Bronchial epithelial cell (primary cell): ENCODE measurements around the gene GMDS. TPM values are rescaled to one million over a fixed set of nuclear protein-coding genes. Genes with fewer than 3 reads are reported as not detected.

ENCODE experiments used
- DNase-seq: peaks from one replicate; pipeline ENCODE4 v3.0.0-alpha.2; 2010; ENCODE audit warnings: low read depth
- FAIRE-seq: peaks from 2 replicates; lab custom pipeline; 2011; peaks lifted over from hg19 to GRCh38; lab: Jason Lieb, UNC
- H3K27me3 ChIP-seq: 2 replicates; pipeline ENCODE4 v1.5.1; 2011; ENCODE audit warnings: low read length; ENCODE audit not compliant: control insufficient read depth, insufficient read depth
- H3K36me3 ChIP-seq: 2 replicates; pipeline ENCODE4 v1.5.1; 2011; ENCODE audit warnings: low read length; ENCODE audit not compliant: control insufficient read depth, insufficient read depth
- H3K4me3 ChIP-seq: 2 replicates; pipeline ENCODE4 v1.5.1; 2011; ENCODE audit warnings: mild to moderate bottlenecking, low read depth, low read length, control low read depth
- total RNA-seq: library from RNA; depleted of rRNA; stranded (reverse); fragments of >200 nt; gene quantifications from 2 replicates; pipeline ENCODE4 v1.2.1, GENCODE V29; 2014
- TF ChIP-seq, protein P1 (sequence below): IDR thresholded peaks from 2 replicates; pipeline ENCODE4 v1.5.1; 2011; ENCODE audit warnings: mild to moderate bottlenecking, moderate library complexity, low read length, control low read depth, inconsistent platforms; ENCODE audit not compliant: insufficient read depth, severe bottlenecking

GMDS gene
- total RNA-seq, 1 donor from 2014 or later = 8.2 TPM

DNA sequence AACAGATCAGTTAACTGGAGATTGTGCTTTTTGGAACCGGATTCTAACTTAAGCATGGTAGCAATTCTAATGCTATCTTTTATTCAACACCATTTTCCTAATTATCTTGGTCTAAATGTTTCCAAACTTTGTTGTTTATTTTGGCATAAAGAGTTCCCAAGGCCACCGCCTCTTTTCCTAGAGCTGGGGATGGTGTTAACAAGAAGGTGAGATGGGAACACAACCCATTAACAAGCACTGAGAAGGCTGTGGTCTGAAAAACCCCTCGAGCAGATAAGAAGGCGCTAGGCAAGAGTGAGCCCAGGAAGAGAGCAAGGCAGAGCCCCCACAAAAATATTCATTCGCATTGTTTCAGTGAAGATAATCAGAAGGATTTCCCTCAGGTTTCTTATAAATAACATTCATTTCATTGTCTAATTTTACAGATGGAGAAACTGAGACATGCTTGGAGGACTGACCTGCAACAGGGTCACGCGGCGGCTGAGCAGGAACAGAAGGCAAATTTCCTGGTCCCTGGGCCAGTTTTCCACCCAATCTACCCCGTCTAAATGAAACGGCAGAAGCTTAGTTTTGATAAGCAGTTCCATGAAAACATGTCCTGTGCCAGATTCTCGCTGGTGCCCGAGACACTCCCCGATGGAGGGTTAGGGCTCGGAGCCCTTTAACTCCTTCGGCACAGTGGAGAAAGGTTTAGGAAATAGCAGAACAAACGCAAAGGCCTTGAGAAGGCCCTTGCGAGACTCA lies 480.1 kb downstream of the GMDS start:
- DNase-seq (no peak), FAIRE-seq (no peak)
- Histone ChIP-seq H3K36me3 (peaks cover 1% of the 10 kb centered on the region), H3K27me3 (no peaks in the 10 kb centered on the region), H3K4me3 (no peak overlapping the region)
- TF ChIP-seq, protein P1, sequence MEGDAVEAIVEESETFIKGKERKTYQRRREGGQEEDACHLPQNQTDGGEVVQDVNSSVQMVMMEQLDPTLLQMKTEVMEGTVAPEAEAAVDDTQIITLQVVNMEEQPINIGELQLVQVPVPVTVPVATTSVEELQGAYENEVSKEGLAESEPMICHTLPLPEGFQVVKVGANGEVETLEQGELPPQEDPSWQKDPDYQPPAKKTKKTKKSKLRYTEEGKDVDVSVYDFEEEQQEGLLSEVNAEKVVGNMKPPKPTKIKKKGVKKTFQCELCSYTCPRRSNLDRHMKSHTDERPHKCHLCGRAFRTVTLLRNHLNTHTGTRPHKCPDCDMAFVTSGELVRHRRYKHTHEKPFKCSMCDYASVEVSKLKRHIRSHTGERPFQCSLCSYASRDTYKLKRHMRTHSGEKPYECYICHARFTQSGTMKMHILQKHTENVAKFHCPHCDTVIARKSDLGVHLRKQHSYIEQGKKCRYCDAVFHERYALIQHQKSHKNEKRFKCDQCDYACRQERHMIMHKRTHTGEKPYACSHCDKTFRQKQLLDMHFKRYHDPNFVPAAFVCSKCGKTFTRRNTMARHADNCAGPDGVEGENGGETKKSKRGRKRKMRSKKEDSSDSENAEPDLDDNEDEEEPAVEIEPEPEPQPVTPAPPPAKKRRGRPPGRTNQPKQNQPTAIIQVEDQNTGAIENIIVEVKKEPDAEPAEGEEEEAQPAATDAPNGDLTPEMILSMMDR = no peak

DNA sequence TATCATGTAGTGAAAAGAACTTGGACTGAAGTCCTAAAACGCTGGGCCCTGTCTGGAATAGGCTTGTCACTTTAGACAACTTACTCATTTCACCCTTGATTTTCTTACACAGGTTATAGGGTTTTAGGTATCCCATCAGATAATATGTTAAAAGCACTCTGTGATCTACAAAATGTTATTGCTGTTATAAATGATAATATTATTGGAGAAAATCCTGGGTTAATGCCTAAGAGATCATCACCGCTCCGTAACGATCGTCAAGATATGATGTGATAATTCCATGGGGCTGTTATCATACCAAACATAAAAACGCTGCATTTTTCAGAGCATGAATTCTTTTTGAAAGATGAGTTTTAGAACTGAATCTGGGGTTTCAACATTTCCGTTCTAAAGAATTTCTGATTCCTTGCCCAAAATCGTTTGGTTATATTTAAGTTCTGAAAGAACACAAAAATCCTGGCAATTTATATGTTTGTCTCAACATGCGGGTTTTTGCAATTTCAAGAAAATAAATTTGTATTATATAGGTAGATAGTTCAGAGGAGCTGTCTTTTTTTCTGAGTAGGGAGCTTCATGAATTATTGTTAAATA lies 480.9 kb downstream of the GMDS start:
- FAIRE-seq (no peak), DNase-seq (no peak)
- TF ChIP-seq, protein P1 = no peak
- Histone ChIP-seq H3K4me3 (no peak overlapping the region), H3K27me3 (no peaks in the 10 kb centered on the region), H3K36me3 (peaks cover 1% of the 10 kb centered on the region)

DNA sequence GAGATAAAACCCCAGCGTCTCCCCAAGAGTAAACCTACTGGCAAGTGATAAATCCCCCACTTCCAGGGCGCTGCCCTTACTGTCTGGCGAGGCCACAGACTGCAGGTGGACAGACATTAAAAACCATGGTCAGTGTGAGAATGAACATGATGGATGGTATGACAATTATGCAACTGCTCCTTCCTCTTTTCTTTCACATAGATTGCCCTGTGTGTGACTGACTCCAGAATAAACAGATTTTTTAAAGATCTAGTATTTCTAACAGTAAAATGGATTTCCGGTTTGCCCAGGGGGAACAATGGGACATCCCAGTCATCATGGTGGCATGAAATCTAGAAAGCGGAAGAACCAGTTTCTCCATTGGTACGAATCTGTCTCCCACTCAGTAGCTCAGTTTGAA lies 482.0 kb downstream of the GMDS start:
- no peak overlapping the region for H3K4me3 ChIP-seq
- DNase-seq (peak; percentile 38), FAIRE-seq (no peak)
- TF ChIP-seq, protein P1 = no peak
- H3K27me3 ChIP-seq = no peaks in the 10 kb centered on the region
- peaks cover 1% of the 10 kb centered on the region for H3K36me3 ChIP-seq

DNA sequence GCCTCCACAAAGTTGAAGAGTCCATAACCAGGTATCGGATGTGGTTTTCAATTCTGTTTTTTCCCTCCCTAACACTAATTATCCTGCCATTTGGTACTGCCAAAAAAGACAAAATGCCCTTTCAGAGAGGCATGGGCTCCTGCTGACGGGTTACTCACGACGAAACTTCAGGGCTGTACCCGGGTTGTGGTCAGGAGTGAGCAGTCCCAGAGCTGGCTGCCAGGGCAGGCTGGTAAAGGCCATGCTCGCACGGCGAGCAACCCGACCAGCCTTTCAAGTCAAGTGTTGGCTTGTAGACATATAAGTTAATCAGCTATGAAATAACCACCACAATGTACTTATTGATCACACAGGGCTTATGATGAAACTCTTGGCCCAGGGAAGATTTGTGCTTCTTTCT lies 483.2 kb downstream of the GMDS start:
- H3K4me3 ChIP-seq = no peak overlapping the region
- no peak for FAIRE-seq
- TF ChIP-seq, protein P1 = no peak
- peaks cover 1% of the 10 kb centered on the region for H3K36me3 ChIP-seq
- DNase-seq = peak; percentile 76
- H3K27me3 ChIP-seq = no peaks in the 10 kb centered on the region

DNA sequence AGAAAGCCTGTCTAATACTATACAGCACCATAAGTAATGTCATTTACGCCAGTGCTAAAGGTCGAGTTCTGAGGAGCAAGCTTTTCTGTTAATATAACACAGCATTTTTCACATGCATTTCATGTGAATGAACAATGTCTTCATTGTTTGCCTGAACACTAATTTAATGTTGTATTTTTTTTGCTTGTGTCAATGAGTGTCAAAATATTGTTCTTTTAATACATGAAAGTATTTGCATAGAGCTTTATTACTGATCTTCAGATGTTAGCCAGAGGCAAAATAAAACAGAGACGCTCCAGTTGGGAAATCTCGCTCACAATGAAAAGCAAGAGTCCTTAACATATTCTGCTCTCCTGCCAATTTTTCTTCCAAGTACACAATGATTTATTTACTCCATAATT lies 483.9 kb downstream of the GMDS start:
- Histone ChIP-seq H3K36me3 (peaks cover 1% of the 10 kb centered on the region), H3K27me3 (no peaks in the 10 kb centered on the region), H3K4me3 (no peak overlapping the region)
- DNase-seq (no peak), FAIRE-seq (no peak)
- TF ChIP-seq, protein P1 = no peak

DNA sequence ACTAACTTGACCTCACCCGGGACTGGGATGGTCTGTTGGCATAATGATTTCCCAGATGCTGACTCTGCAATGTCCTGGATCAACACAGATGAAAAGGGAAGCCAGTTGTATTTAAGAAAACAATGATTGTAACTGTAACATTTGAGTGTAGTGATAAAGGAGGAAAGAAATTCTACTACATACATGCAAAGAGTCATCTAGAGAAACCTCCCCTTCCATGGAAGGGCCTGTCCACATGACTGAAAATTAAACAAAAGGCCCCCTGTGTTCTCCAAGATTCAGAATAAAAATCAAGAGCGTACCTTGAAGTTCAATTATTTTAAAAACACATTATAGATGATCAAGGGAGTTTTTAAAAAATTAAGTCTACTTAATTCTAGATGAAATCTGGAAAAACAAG lies 484.5 kb downstream of the GMDS start:
- TF ChIP-seq, protein P1 = no peak
- peaks cover 1% of the 10 kb centered on the region for H3K36me3 ChIP-seq
- DNase-seq = no peak
- no peak for FAIRE-seq
- H3K4me3 ChIP-seq = no peak overlapping the region
- H3K27me3 ChIP-seq = no peaks in the 10 kb centered on the region
